Esophagus muscularis mucosa (tissue), 4 donors: Measurements from ENCODE around the gene PLPPR1.

Source experiments
- EP300 ChIP-seq: sonication (generic); formaldehyde crosslinking; IDR thresholded peaks from one replicate; pipeline ENCODE4 v1.6.1; 2017; ENCODE audit warnings: antibody characterized with exemption
- POLR2AphosphoS5 ChIP-seq, 2 donors: sonication (generic); formaldehyde crosslinking; IDR thresholded peaks; one replicate each; pipeline ENCODE4 v1.6.1; 2017; ENCODE audit warnings: antibody characterized with exemption in 2 of 2
- TF ChIP-seq, protein P1 (sequence below), 3 experiments: fragments of 200-600 bp in 2 of 3; fragments of 450-650 bp in 1 of 3; sonication (generic) in 2 of 3; IDR thresholded peaks; one replicate each; pipeline ENCODE4 v1.5.1; 2017 to 2019; ENCODE audit warnings: antibody characterized with exemption in 3 of 3, mild to moderate bottlenecking in 2 of 3, moderate library complexity in 1 of 3

DNA sequence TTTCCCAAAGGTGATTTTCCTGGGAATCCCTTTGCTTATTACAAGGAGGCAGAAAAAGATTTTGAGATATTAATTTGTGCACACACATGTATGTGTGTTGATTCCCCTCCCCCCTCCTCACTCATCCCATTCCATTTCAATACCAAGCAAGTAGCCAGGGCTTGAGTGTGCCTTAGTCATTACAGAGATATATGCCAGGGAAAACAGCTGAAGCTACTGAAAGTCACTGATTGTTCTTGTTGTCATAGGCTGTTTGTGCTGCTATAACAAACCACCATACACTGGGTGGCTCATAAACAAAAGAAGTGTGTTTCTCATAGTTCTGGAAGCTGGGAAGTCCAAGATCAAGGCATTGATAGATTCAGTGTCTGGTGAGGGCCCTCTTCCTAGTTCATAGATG is 197.6 kb downstream of the PLPPR1 start:
- TF ChIP-seq, protein P1, sequence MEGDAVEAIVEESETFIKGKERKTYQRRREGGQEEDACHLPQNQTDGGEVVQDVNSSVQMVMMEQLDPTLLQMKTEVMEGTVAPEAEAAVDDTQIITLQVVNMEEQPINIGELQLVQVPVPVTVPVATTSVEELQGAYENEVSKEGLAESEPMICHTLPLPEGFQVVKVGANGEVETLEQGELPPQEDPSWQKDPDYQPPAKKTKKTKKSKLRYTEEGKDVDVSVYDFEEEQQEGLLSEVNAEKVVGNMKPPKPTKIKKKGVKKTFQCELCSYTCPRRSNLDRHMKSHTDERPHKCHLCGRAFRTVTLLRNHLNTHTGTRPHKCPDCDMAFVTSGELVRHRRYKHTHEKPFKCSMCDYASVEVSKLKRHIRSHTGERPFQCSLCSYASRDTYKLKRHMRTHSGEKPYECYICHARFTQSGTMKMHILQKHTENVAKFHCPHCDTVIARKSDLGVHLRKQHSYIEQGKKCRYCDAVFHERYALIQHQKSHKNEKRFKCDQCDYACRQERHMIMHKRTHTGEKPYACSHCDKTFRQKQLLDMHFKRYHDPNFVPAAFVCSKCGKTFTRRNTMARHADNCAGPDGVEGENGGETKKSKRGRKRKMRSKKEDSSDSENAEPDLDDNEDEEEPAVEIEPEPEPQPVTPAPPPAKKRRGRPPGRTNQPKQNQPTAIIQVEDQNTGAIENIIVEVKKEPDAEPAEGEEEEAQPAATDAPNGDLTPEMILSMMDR (IDR thresholded peaks at IDR 0.05): no peak
- no peak for TF ChIP-seq POLR2AphosphoS5 (IDR thresholded peaks at IDR 0.05)
- no peak for TF ChIP-seq EP300
